SJCRH30 (cell line): ENCODE data around the gene STARD7. TPM values are rescaled to one million over a fixed set of nuclear protein-coding genes. Genes with fewer than 3 reads are reported as not detected.

Experiments used
- DNase-seq, 2 experiments: peaks; one replicate each; pipeline ENCODE4 v3.0.0-alpha.2; 2015 to 2020
- H3K27ac ChIP-seq: fragments of 250-450 bp; sonication (Bioruptor Pico); 2 replicates; pipeline ENCODE4 v1.5.1; 2020; ENCODE audit warnings: mild to moderate bottlenecking, moderate library complexity
- H3K27me3 ChIP-seq: fragments of 250-450 bp; sonication (Bioruptor Pico); 2 replicates; pipeline ENCODE4 v1.5.1; 2020; ENCODE audit warnings: mild to moderate bottlenecking, moderate library complexity
- H3K36me3 ChIP-seq: fragments of 250-450 bp; sonication (Bioruptor Pico); 2 replicates; pipeline ENCODE4 v1.5.1; 2020; ENCODE audit warnings: mild to moderate bottlenecking, moderate library complexity
- H3K4me1 ChIP-seq: fragments of 250-450 bp; sonication (Bioruptor Pico); 2 replicates; pipeline ENCODE4 v1.5.1; 2020; ENCODE audit warnings: mild to moderate bottlenecking, moderate library complexity
- H3K4me3 ChIP-seq: fragments of 250-450 bp; sonication (Bioruptor Pico); 2 replicates; pipeline ENCODE4 v1.5.1; 2020; ENCODE audit warnings: mild to moderate bottlenecking, moderate library complexity
- H3K9me3 ChIP-seq: fragments of 250-450 bp; sonication (Bioruptor Pico); replicated peaks from 2 replicates; pipeline ENCODE4 v1.5.1; 2020; ENCODE audit warnings: mild to moderate bottlenecking, moderate library complexity
- total RNA-seq: library from RNA; depleted of rRNA; stranded (reverse); fragments of >200 nt; shearing (Covaris generic); gene quantifications from 2 replicates; pipeline ENCODE4 v1.2.3, GENCODE V29; 2014

The STARD7 gene
- total RNA-seq, 1 experiment from 2014 or later: 243 TPM

DNA sequence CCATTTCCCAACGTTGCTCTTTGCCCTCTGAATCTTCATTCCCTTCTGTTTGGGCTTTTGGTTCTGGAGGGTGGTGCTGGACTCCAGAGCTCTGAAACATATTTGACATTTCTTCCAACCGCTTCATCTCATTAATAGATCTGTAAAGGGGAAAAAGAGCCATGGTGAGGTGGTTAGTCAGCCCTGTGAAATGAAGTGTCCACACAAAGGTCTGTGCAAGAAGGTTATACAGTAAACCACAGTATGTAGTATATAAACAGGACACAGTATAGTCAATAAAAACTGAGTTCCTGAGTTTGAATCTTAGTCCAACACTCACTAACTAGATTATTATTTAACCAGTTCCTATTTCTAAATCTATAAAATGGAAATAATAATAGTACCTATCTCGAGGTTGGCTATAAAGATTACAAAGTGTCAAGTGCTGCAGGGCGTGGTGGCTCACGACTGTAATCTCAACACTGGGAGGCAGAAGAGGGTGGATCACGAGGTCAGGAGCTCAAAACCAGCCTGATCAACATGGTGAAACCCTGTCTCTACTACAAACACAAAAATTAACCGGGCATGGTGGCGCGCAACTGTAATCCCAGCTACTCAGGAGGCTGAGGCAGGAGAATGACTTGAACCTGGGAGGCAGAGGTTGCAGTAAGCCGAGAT, 13.1 kb downstream of the STARD7 start:
- no peak overlapping the region for H3K27ac ChIP-seq
- no peaks in the 10 kb centered on the region for H3K9me3 ChIP-seq
- H3K27me3 ChIP-seq: no peaks in the 10 kb centered on the region
- no peak for DNase-seq
- H3K4me3 ChIP-seq: no peak overlapping the region
- no peaks in the 10 kb centered on the region for H3K4me1 ChIP-seq
- peaks cover 47% of the 10 kb centered on the region for H3K36me3 ChIP-seq

GRCh38 chr2:96191937-96192670, 16.5 kb downstream of the STARD7 start:
- H3K27me3 ChIP-seq: no peaks in the 10 kb centered on the region

DNA sequence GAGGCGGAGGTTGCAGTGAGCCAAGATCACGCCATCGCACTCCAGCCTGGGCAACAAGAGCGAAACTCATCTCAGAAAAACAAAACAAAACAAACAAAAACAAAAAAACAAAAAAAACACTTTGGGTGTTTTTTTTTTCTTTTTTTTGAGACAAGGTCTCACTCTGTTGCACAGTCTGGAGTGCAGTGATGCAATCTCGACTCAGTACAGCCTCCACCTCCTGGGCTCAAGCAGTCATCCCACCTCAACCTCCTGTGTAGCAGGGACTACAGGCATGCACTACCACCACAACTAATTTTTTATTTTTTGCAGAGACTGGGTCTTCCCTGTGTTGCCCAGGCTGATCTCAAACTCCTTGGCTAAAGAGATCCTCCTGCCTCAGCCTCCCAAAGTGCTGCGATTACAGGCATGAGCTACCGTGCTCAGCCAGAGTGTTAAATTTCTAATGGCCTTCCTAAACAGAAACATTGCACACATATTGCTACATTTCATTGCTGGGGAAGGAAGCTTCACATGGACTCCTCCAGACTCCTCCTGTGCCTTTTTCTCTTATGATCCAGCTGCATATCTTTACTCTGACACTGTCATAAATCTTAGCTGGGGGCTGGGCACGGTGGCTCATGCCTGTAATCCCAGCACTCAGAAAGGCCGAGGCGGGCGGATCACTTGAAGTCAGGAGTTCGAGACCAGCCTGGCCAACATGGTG, 19.7 kb downstream of the STARD7 start:
- Histone ChIP-seq H3K27ac (no peak overlapping the region), H3K4me1 (no peaks in the 10 kb centered on the region)

More at GRCh38 chr2:96191937-96192670, 16.5 kb downstream of the STARD7 start:
- Histone ChIP-seq H3K9me3 (no peaks in the 10 kb centered on the region), H3K36me3 (peaks cover 74% of the 10 kb centered on the region), H3K4me1 (no peaks in the 10 kb centered on the region), H3K4me3 (no peak overlapping the region), H3K27ac (no peak overlapping the region)
- no peak for DNase-seq

DNA sequence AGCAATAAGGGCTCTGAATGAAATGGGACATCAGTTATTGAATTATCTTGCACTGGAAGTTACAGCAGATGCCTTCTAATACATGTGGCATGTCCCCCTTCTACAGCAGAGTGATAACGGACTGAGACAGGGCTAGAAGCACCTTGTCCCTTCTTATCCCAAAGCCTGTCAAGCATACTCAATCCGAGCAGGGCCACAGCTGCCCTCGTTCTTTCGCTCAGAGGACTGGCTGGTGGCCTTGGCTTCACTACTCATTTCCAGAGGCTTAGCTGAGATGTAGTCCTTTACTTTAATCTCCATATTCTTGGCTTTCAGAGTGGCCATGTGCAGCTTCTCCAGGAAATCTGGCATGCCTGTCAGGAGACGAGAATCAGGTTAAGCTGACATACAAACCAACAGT, 22.1 kb downstream of the STARD7 start:
- no peaks in the 10 kb centered on the region for H3K27me3 ChIP-seq
- no peak for DNase-seq
- H3K4me1 ChIP-seq: no peaks in the 10 kb centered on the region
- no peaks in the 10 kb centered on the region for H3K9me3 ChIP-seq
- H3K4me3 ChIP-seq: no peak overlapping the region
- peaks cover 68% of the 10 kb centered on the region for H3K36me3 ChIP-seq
- H3K27ac ChIP-seq: no peak overlapping the region

More for the DNA sequence above, 19.7 kb downstream of the STARD7 start:
- no peak overlapping the region for H3K4me3 ChIP-seq
- no peaks in the 10 kb centered on the region for H3K27me3 ChIP-seq
- no peaks in the 10 kb centered on the region for H3K9me3 ChIP-seq
- no peak for DNase-seq
- peaks cover 88% of the 10 kb centered on the region for H3K36me3 ChIP-seq

DNA sequence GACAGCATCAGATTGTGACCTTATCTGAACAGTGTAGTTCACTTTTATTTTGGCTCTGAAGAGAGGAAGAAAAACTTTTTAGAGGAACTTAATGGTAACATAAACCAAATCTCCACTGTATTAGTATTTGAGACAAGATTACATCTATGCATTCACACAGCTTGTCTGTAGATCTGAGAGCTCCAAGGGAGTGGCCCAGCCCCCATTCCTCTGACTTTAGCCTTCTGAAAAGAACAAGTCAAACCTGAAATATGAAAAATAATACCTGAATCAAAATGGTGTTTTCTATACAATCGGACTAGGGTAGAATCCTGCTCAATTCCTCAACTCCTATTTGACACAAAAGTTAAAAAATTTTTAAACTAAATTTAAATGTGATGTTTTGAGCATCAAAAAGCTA, 23.1 kb downstream of the STARD7 start:
- Histone ChIP-seq H3K27ac (no peak overlapping the region), H3K4me1 (no peaks in the 10 kb centered on the region), H3K27me3 (no peaks in the 10 kb centered on the region), H3K36me3 (peaks cover 59% of the 10 kb centered on the region), H3K4me3 (no peak overlapping the region), H3K9me3 (no peaks in the 10 kb centered on the region)
- DNase-seq: no peak

GRCh38 chr2:96184989-96185388, 23.6 kb downstream of the STARD7 start:
- DNase-seq: no peak
- Histone ChIP-seq H3K4me1 (no peaks in the 10 kb centered on the region), H3K27ac (no peak overlapping the region), H3K36me3 (peaks cover 59% of the 10 kb centered on the region), H3K4me3 (no peak overlapping the region), H3K27me3 (no peaks in the 10 kb centered on the region), H3K9me3 (no peaks in the 10 kb centered on the region)

- Histone ChIP-seq H3K4me1 (no peaks in the 10 kb centered on the region), H3K4me3 (no peak overlapping the region), H3K36me3 (peaks cover 52% of the 10 kb centered on the region), H3K9me3 (no peaks in the 10 kb centered on the region), H3K27ac (no peak overlapping the region), H3K27me3 (no peaks in the 10 kb centered on the region)
- DNase-seq: no peak
Observed at GRCh38 chr2:96184188-96184587, 24.4 kb downstream of the STARD7 start.

- Histone ChIP-seq H3K27ac (no peak overlapping the region), H3K36me3 (peaks cover 28% of the 10 kb centered on the region), H3K27me3 (no peaks in the 10 kb centered on the region), H3K4me1 (no peaks in the 10 kb centered on the region), H3K4me3 (no peak overlapping the region), H3K9me3 (no peaks in the 10 kb centered on the region)
- no peak for DNase-seq
Observed at GRCh38 chr2:96181529-96181928, 27.1 kb downstream of the STARD7 start.

DNA sequence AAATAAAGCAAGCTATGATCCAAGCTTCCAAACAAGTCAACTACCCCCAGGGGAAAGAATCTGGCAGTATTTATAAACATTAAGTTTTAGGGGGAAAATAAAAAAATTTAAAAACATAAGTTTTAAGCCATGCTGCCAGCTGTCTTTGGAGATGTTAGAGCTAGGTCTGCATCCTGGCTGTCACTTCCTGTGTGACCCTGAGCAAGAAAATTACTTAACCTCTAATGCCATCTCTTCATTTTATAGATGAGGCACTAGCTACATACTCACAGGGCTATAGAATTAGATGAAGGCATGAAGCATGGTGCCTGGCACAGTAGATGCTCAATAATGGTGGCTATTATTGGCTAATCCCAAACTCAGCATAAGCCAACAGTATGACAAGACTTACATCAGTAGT, 28.1 kb downstream of the STARD7 start:
- no peaks in the 10 kb centered on the region for H3K27me3 ChIP-seq
- H3K36me3 ChIP-seq: peaks cover 18% of the 10 kb centered on the region
- no peak for DNase-seq
- H3K4me1 ChIP-seq: no peaks in the 10 kb centered on the region
- H3K4me3 ChIP-seq: no peak overlapping the region
- no peaks in the 10 kb centered on the region for H3K9me3 ChIP-seq
- no peak overlapping the region for H3K27ac ChIP-seq

- no peak overlapping the region for H3K4me3 ChIP-seq
Observed at GRCh38 chr2:96180002-96180401, 28.6 kb downstream of the STARD7 start.

DNA sequence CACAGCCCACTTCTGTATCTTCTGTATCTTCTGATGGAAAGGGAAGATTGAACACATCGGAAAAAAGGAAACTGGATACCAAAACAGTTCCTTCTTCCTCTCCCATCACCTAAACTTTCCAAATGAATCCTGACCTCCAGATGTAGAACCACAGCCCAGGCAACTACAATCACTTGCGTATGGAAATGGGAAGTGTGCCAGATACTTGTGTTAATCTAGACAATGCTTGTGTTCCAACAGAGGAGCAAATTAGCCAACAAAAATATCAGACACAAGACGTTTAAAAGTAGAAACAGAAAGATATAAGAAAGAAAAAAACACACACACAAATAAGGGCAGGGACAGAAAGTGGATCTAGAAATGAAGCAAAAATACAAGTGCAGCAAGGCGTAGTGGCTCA, 32.0 kb downstream of the STARD7 start:
- Histone ChIP-seq H3K4me3 (no peak overlapping the region), H3K4me1 (no peaks in the 10 kb centered on the region), H3K9me3 (no peaks in the 10 kb centered on the region), H3K27ac (no peak overlapping the region), H3K36me3 (no peaks in the 10 kb centered on the region), H3K27me3 (no peaks in the 10 kb centered on the region)
- DNase-seq: no peak

More at GRCh38 chr2:96180002-96180401, 28.6 kb downstream of the STARD7 start:
- H3K27ac ChIP-seq: no peak overlapping the region
- no peaks in the 10 kb centered on the region for H3K9me3 ChIP-seq
- H3K27me3 ChIP-seq: no peaks in the 10 kb centered on the region
- no peak for DNase-seq
- H3K36me3 ChIP-seq: peaks cover 13% of the 10 kb centered on the region
- no peaks in the 10 kb centered on the region for H3K4me1 ChIP-seq

- Histone ChIP-seq H3K36me3 (no peaks in the 10 kb centered on the region), H3K27ac (no peak overlapping the region), H3K4me1 (no peaks in the 10 kb centered on the region), H3K4me3 (no peak overlapping the region), H3K9me3 (no peaks in the 10 kb centered on the region), H3K27me3 (no peaks in the 10 kb centered on the region)
- DNase-seq: no peak
Observed at GRCh38 chr2:96175951-96176350, 32.7 kb downstream of the STARD7 start.

DNA sequence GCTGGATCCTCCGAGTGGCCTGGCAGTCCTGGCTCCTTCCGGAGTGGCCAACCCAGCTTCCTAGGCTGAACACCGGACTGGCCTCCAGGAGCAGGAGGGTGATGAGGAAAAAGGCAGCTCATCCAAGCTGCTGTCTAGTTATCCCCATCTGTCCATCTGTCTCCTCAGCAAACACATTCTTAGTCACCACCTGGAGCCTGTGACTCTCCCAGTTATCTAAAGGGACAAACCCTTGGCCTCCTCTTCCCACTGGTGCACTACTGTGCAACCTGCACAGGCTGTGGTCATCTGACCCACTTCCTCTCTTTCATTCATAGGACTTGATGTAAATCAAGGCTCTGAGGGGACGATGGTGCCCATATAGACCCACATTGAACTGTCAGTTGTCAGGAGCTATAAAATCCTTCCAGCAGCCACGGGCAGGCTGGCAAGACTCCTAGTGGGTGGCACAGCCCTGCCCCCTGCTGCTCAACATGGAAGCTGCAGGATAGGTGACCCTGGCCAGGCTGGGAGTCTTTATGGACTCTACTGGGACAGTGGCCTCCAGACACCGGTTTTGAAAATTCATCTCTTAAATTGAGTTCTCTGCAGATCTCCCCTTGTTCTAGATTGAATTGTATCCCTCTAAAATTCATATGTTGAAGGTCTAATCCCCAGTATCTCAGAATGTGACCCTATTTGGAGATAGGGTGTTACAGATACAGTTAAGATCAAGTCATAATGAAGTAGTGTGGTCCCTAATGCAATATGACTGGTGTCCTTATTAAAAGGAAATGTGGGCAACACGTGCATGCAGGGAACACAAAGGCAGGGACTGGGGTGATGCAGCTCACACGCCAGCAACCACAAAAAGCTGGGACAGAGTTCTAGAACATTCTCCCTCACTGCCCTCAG, 34.1 kb downstream of the STARD7 start:
- Histone ChIP-seq H3K4me3 (no peak overlapping the region), H3K9me3 (0 out of 2 replicates have a peak, but pooled peaks cover 6% of the 10 kb centered on the region), H3K27me3 (no peaks in the 10 kb centered on the region), H3K4me1 (no peaks in the 10 kb centered on the region), H3K27ac (no peak overlapping the region), H3K36me3 (no peaks in the 10 kb centered on the region)
- peak; percentile 78 to 90 for DNase-seq

DNA sequence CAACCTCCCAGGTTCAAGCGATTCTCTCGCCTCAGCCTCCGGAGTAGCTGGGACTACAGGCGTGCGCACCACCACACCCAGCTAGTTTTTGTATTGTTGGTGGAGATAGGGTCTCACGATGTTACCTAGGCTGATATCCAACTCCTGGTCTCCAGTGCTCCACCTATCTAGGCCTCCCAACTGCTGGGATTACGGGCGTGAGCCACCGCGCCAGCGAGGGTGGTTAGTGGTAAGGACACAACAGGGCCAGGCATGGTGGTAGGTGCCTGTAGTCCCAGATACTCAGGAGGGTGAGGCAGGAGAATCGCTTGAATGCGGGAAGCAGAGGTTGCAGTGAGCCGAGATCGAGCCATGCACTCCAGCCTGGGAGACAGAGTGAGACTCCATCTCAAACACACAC, 36.8 kb downstream of the STARD7 start:
- H3K27ac ChIP-seq: no peak overlapping the region
- H3K27me3 ChIP-seq: no peaks in the 10 kb centered on the region
- H3K9me3 ChIP-seq: 0 out of 2 replicates have a peak, but pooled peaks cover 6% of the 10 kb centered on the region
- H3K4me1 ChIP-seq: peaks cover 19% of the 10 kb centered on the region
- no peaks in the 10 kb centered on the region for H3K36me3 ChIP-seq
- no peak overlapping the region for H3K4me3 ChIP-seq
- no peak for DNase-seq
